Panc1 (cell line): ENCODE data around the gene MYCBPAP. TPM values are rescaled to one million over a fixed set of nuclear protein-coding genes. Genes with fewer than 3 reads are reported as not detected.

Source experiments
- ATAC-seq: fragments of 200-7000 bp; cut with Tn5 transposase; 2 replicates; pipeline ENCODE4 v1.9.1; 2020; ENCODE audit warnings: mild to moderate bottlenecking, moderate library complexity
- BruUV-seq: library from RNA; stranded (reverse); fragments of 400-500 nt; replicated peaks from 2 replicates; lab custom pipeline; 2021; lab: Mats Ljungman, UMichigan
- CTCF ChIA-PET: fragments of 300-600 bp; sonication (Branson Sonifier 250); formaldehyde crosslinking; loops from one replicate; lab custom pipeline; 2022; ENCODE audit warnings: antibody characterized with exemption; lab: Charles Lee
- POLR2A ChIA-PET: fragments of 300-600 bp; sonication (Branson Sonifier 250); formaldehyde crosslinking; loops from one replicate; lab custom pipeline; 2022; ENCODE audit warnings: antibody characterized with exemption; lab: Charles Lee
- DNase-seq: peaks from one replicate; pipeline ENCODE4 v3.0.0-alpha.2; 2010; ENCODE audit warnings: low read depth, low spot score
- H3K27ac ChIP-seq: 2 replicates; pipeline ENCODE4 v1.5.1; 2011; ENCODE audit warnings: mild to moderate bottlenecking, low read length, inconsistent platforms
- H3K27me3 ChIP-seq: fragments of 200-500 bp; sonication (Bioruptor generic); 2 replicates; pipeline ENCODE4 v1.6.0; 2014; ENCODE audit warnings: low read length, inconsistent platforms; ENCODE audit not compliant: control insufficient read depth, insufficient read depth
- H3K36me3 ChIP-seq: fragments of 200-500 bp; sonication (Bioruptor generic); 2 replicates; pipeline ENCODE4 v1.5.1; 2014; ENCODE audit warnings: inconsistent platforms, mild to moderate bottlenecking, low read length, moderate library complexity; ENCODE audit not compliant: control insufficient read depth, insufficient read depth
- H3K4me1 ChIP-seq: 2 replicates; pipeline ENCODE4 v1.5.1; 2011; ENCODE audit warnings: inconsistent platforms, mild to moderate bottlenecking, low read length, moderate library complexity; ENCODE audit not compliant: control insufficient read depth, insufficient read depth
- H3K4me3 ChIP-seq, 2 experiments: 2 replicates each; pipeline ENCODE4 v1.5.1; 2011 to 2012; ENCODE audit warnings: low read depth in 2 of 2, low read length in 2 of 2, mild to moderate bottlenecking in 2 of 2, inconsistent platforms in 1 of 2, moderate library complexity in 1 of 2
- H3K9me3 ChIP-seq: fragments of 200-500 bp; sonication (Bioruptor generic); 2 replicates; pipeline ENCODE4 v1.5.1; 2014; ENCODE audit warnings: low read depth, mild to moderate bottlenecking, inconsistent platforms, low read length, moderate library complexity; ENCODE audit not compliant: control insufficient read depth, insufficient read depth
- POLR2AphosphoS5 ChIP-seq: IDR thresholded peaks from 2 replicates; pipeline ENCODE4 v1.6.1; 2012; ENCODE audit warnings: mild to moderate bottlenecking, low read depth, low read length, moderate library complexity
- SIN3A ChIP-seq: IDR thresholded peaks from 2 replicates; pipeline ENCODE4 v1.6.1; 2012; ENCODE audit warnings: low read depth, mild to moderate bottlenecking, low read length, moderate library complexity, borderline replicate concordance; ENCODE audit not compliant: insufficient read depth
- TCF7L2 ChIP-seq: IDR thresholded peaks from 2 replicates; pipeline ENCODE4 v1.6.1; 2011; ENCODE audit warnings: mild to moderate bottlenecking, low read depth, low read length, inconsistent platforms
- in situ Hi-C: cut with HindIII; loops from 2 replicates; pipeline ENCODE4 v1.10.0; 2016; ENCODE audit warnings: low sequenced_read_pairs, low pct_unique_long_range_greater_than_20kb
- intact Hi-C: fragments of 100-400 bp; cut with micrococcal nuclease; formaldehyde crosslinking; loops from one replicate; pipeline ENCODE4 v1.10.0; 2022; ENCODE audit not compliant: unreplicated experiment
- total RNA-seq: library from RNA; stranded (reverse); gene quantifications from one replicate; pipeline ENCODE4 v1.2.1, GENCODE V29; 2021; ENCODE audit not compliant: unreplicated experiment
- TF ChIP-seq, protein P1 (sequence below): fragments of 450-650 bp; IDR thresholded peaks from 2 replicates; pipeline ENCODE4 v1.5.1; 2017; ENCODE audit warnings: mild to moderate bottlenecking
- TF ChIP-seq, protein P2 (sequence below), 2 experiments: IDR thresholded peaks; 2 replicates each; pipeline ENCODE4 v1.6.1; 2011 to 2012; ENCODE audit warnings: low read depth in 2 of 2, control low read depth in 1 of 2, low read length in 1 of 2, mild to moderate bottlenecking in 1 of 2, moderate library complexity in 1 of 2; ENCODE audit not compliant: insufficient read depth in 1 of 2

MYCBPAP gene
- total RNA-seq, 1 experiment from 2014 or later, result 2.2 TPM

DNA sequence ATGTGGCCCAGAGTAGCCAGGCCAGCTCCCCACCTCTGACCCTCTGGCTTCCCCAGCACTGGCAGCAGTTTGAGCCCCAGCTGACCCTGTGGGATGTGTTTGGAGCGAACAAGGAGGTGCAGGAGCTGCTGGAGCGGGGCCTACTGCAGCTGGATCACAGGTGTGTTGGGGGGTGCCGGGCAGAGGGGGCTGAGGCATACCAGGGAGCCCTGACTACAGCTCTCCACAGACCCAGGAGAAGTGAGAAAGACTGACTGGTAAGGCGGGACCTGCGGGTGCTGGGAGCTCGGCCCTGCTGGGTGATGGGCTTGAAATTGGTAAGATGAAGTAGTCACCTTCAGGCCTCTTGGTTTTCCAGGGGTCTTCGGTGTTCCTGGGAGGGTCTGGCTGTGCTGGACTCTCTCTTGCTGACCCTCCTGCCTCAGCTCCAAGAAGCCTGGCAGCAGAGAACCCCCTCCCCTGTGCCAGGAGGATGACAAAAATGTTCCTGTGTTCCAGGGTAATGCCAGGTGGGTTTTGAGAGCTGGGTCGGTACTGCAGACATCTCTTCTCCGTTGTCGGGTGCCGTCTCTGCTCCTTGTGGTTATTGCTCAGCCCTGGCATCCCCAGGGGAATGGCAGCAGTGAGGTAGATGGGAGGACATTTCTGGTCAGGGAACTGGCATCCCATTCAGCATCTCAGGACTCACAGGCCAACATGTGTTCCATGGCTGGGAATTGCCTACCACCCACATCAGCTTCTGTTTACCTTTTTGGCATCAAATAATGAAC is 23.7 kb upstream of the MYCBPAP start:
- Histone ChIP-seq H3K9me3 (no peaks in the 10 kb centered on the region), H3K27me3 (no peaks in the 10 kb centered on the region), H3K4me3 (no peak overlapping the region), H3K4me1 (peaks cover 25% of the 10 kb centered on the region), H3K36me3 (no peaks in the 10 kb centered on the region), H3K27ac (no peak overlapping the region)
- intact Hi-C loops, result loop anchor here (5.0 kb wide), 3 partner anchors 48 to 208 kb away; partner anchors contain the start of genes ABCC3 and EPN3
- ATAC-seq (no peak), DNase-seq (no peak)
- BruUV-seq, result no TSS peak
- in situ Hi-C loops, result no loop called here
- POLR2A ChIA-PET, result no interaction called here
- CTCF ChIA-PET, result interaction anchor here (1.0 to 1.4 kb wide), 2 partner anchors 16 to 21 kb away, joined by 6 to 7 read pairs; no protein-coding TSS in a partner anchor
- TF ChIP-seq POLR2AphosphoS5, result no peak
- TF ChIP-seq SIN3A, result no peak
- no peak for TF ChIP-seq TCF7L2
- TF ChIP-seq, protein P1, sequence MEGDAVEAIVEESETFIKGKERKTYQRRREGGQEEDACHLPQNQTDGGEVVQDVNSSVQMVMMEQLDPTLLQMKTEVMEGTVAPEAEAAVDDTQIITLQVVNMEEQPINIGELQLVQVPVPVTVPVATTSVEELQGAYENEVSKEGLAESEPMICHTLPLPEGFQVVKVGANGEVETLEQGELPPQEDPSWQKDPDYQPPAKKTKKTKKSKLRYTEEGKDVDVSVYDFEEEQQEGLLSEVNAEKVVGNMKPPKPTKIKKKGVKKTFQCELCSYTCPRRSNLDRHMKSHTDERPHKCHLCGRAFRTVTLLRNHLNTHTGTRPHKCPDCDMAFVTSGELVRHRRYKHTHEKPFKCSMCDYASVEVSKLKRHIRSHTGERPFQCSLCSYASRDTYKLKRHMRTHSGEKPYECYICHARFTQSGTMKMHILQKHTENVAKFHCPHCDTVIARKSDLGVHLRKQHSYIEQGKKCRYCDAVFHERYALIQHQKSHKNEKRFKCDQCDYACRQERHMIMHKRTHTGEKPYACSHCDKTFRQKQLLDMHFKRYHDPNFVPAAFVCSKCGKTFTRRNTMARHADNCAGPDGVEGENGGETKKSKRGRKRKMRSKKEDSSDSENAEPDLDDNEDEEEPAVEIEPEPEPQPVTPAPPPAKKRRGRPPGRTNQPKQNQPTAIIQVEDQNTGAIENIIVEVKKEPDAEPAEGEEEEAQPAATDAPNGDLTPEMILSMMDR, result no peak
- TF ChIP-seq, protein P2, sequence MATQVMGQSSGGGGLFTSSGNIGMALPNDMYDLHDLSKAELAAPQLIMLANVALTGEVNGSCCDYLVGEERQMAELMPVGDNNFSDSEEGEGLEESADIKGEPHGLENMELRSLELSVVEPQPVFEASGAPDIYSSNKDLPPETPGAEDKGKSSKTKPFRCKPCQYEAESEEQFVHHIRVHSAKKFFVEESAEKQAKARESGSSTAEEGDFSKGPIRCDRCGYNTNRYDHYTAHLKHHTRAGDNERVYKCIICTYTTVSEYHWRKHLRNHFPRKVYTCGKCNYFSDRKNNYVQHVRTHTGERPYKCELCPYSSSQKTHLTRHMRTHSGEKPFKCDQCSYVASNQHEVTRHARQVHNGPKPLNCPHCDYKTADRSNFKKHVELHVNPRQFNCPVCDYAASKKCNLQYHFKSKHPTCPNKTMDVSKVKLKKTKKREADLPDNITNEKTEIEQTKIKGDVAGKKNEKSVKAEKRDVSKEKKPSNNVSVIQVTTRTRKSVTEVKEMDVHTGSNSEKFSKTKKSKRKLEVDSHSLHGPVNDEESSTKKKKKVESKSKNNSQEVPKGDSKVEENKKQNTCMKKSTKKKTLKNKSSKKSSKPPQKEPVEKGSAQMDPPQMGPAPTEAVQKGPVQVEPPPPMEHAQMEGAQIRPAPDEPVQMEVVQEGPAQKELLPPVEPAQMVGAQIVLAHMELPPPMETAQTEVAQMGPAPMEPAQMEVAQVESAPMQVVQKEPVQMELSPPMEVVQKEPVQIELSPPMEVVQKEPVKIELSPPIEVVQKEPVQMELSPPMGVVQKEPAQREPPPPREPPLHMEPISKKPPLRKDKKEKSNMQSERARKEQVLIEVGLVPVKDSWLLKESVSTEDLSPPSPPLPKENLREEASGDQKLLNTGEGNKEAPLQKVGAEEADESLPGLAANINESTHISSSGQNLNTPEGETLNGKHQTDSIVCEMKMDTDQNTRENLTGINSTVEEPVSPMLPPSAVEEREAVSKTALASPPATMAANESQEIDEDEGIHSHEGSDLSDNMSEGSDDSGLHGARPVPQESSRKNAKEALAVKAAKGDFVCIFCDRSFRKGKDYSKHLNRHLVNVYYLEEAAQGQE (IDR thresholded peaks at IDR 0.05; ENCODE audit: insufficient read depth in 1 of 2, low read depth in 2 of 2, low read length in 1 of 2), result no peak

DNA sequence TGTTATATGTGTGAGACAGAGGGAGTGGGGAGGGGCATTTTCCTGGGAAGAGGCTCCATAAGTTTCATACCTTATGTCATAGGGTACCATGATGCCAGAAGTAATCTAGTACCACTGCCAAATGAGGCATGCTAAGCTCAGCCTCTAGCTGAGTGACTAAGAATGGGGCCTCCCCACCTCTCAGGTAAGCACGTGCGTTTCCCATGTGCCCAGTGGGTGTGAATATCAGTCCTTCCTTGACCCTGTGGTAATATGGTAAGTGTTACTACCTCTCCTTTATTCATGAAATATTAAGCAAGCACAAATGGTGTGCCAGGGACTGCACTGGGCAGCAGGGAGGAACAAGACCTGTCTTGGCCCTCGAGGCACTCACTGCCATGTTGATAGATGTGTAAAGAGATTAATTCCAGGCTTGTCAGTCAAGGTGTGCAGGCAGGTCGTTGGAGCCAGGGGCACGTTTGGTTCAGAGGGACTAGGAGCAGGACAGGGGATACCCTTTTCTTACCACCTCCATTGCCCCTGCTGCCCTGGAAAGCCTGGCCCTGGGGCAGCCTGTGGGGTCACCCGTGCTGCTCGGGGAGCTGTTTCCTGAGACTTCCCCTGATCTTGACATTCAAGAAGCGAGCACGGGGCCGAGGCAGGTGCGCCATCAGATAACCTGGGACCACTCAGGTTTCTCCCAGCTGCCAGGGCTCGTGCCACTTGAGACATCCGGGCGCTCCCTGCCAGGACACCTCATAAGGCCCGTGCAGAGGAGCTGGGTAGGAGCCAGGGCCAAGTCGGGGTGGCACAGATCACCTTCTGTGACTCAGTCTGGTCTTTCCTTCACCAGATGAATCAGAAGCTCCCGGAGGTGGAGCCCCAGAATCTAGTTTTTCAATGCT is 20.8 kb upstream of the MYCBPAP start:
- DNase-seq (no peak), ATAC-seq (no peak)
- Histone ChIP-seq H3K4me3 (no peak overlapping the region), H3K4me1 (peaks cover 6% of the 10 kb centered on the region), H3K9me3 (no peaks in the 10 kb centered on the region), H3K27ac (no peak overlapping the region), H3K27me3 (no peaks in the 10 kb centered on the region), H3K36me3 (no peaks in the 10 kb centered on the region)
- ChIA-PET POLR2A (interaction anchor here (0.5 to 0.7 kb wide), 3 partner anchors 47 to 394 kb away, joined by 3 to 6 read pairs (median 3); no protein-coding TSS in a partner anchor), CTCF (interaction anchor here (0.5 kb wide), 1 partner anchor 9 kb away, joined by 3 read pairs; no protein-coding TSS in a partner anchor)
- TF ChIP-seq SIN3A (no peak), POLR2AphosphoS5 (no peak), TCF7L2 (no peak)
- TF ChIP-seq, protein P1, result no peak
- in situ Hi-C loops (no loop called here), intact Hi-C loops (no loop called here)
- no TSS peak for BruUV-seq
